K562 (cell line): ENCODE measurements around the gene SNCA. TPM values are rescaled to one million over a fixed set of nuclear protein-coding genes. Genes with fewer than 3 reads are reported as not detected.

Source experiments
- ATAC-seq: fragments of 200-7000 bp; cut with Tn5 transposase; 3 replicates; pipeline ENCODE4 v1.9.1; 2020; ENCODE audit warnings: moderate library complexity
- BruUV-seq: library from RNA; stranded (reverse); fragments of 400-500 nt; replicated peaks from 2 replicates; lab custom pipeline; 2021; lab: Mats Ljungman, UMichigan
- CTCF ChIA-PET: fragments of 300-600 bp; formaldehyde crosslinking; extraction: SDS; loops from one replicate; lab custom pipeline; 2021; ENCODE audit warnings: low intra/inter-chr PET ratio; lab: Yijun Ruan, JAX
- POLR2A ChIA-PET: fragments of 300-600, 350-650 bp; sonication (Branson Sonifier 250); formaldehyde crosslinking; extraction: SDS; loops from one replicate; lab custom pipeline; 2021; ENCODE audit warnings: antibody characterized with exemption, inconsistent platforms; lab: Yijun Ruan, JAX
- DNase-seq, 4 experiments: peaks; one replicate each; pipeline versions ENCODE4 v3.0.0 to v3.0.0-alpha.2; 2011 to 2018; ENCODE audit warnings: low spot score in 3 of 4, mixed read lengths in 3 of 4; ENCODE audit errors: extremely low read depth in 1 of 4
- FAIRE-seq: peaks from 2 replicates; lab custom pipeline; 2011; peaks lifted over from hg19 to GRCh38; lab: Jason Lieb, UNC
- H2AFZ ChIP-seq: 2 replicates; pipeline ENCODE4 v1.6.0; 2011; ENCODE audit warnings: low read depth, low read length, control low read depth, inconsistent platforms
- H3K27ac ChIP-seq: fragments of 200-600 bp; 3 replicates; pipeline ENCODE4 v1.8.0; 2011; ENCODE audit warnings: low read depth, mild to moderate bottlenecking, control low read depth, inconsistent platforms, low read length, moderate library complexity, mixed read lengths; ENCODE audit errors: extremely low read depth
- H3K27me3 ChIP-seq, 2 experiments: fragments of 300-600 bp in 1 of 2; 2 replicates in 1 of 2; 3 replicates in 1 of 2; pipeline versions ENCODE4 v1.6.0 to v1.8.0; 2011; ENCODE audit warnings: inconsistent platforms in 2 of 2, low read length in 2 of 2, mild to moderate bottlenecking in 1 of 2, mixed read lengths in 1 of 2, moderate library complexity in 1 of 2; ENCODE audit not compliant: control insufficient read depth in 2 of 2, insufficient read depth in 2 of 2
- H3K36me3 ChIP-seq: fragments of 300-600 bp; 3 replicates; pipeline ENCODE4 v1.8.0; 2011; ENCODE audit warnings: mild to moderate bottlenecking, low read length, inconsistent platforms; ENCODE audit not compliant: control insufficient read depth, insufficient read depth
- H3K4me1 ChIP-seq, 2 experiments: fragments of 200-600 bp in 1 of 2; replicated peaks in 1 of 2; 2 replicates in 1 of 2; 3 replicates in 1 of 2; pipeline versions ENCODE4 v1.5.1 to v1.8.0; 2011; ENCODE audit warnings: inconsistent platforms in 2 of 2, low read length in 2 of 2, mild to moderate bottlenecking in 1 of 2, mixed read lengths in 1 of 2, moderate library complexity in 1 of 2; ENCODE audit not compliant: control insufficient read depth in 2 of 2, insufficient read depth in 2 of 2
- H3K4me2 ChIP-seq: 2 replicates; pipeline ENCODE4 v1.6.1; 2011; ENCODE audit warnings: low read length, control low read depth, inconsistent platforms, mixed read lengths; ENCODE audit not compliant: insufficient read depth
- H3K4me3 ChIP-seq: fragments of 200-600 bp; sonication (generic), shearing (Covaris generic); 2 replicates; pipeline ENCODE4 v1.5.1; 2016; ENCODE audit warnings: control low read depth, inconsistent platforms
- H3K79me2 ChIP-seq: fragments of 200-600 bp; 3 replicates; pipeline ENCODE4 v1.8.0; 2011; ENCODE audit warnings: low read length, inconsistent platforms; ENCODE audit not compliant: control insufficient read depth, insufficient read depth
- H3K9ac ChIP-seq, 2 experiments: 2 replicates each; pipeline versions ENCODE4 v1.6.0 to v1.6.1; 2011; ENCODE audit warnings: low read depth in 2 of 2, low read length in 2 of 2, control low read depth in 1 of 2, inconsistent platforms in 1 of 2, mild to moderate bottlenecking in 1 of 2, mixed read lengths in 1 of 2; ENCODE audit not compliant: insufficient read depth in 1 of 2
- H3K9me1 ChIP-seq: one replicate; pipeline ENCODE4 v1.6.0; 2011; ENCODE audit warnings: inconsistent platforms, mild to moderate bottlenecking, low read length, moderate library complexity; ENCODE audit not compliant: control insufficient read depth, insufficient read depth
- H3K9me3 ChIP-seq: replicated peaks from 2 replicates; pipeline ENCODE4 v1.5.1; 2011; ENCODE audit warnings: low read depth, low read length, inconsistent platforms; ENCODE audit not compliant: control insufficient read depth, insufficient read depth
- H4K20me1 ChIP-seq: replicated peaks from 2 replicates; pipeline ENCODE4 v1.6.1; 2011; ENCODE audit warnings: low read length, inconsistent platforms, mixed read lengths; ENCODE audit not compliant: control insufficient read depth, insufficient read depth
- CHD4 ChIP-seq: fragments of 200-600 bp; sonication (generic); IDR thresholded peaks from 3 replicates; pipeline ENCODE4 v1.6.1; 2012; ENCODE audit warnings: low read depth, mild to moderate bottlenecking, mixed read lengths, low read length, inconsistent platforms; ENCODE audit not compliant: insufficient read depth, insufficient replicate concordance, poor library complexity, severe bottlenecking
- CREBBP ChIP-seq: IDR thresholded peaks from one replicate; pipeline ENCODE4 v1.6.1; 2012; ENCODE audit warnings: low read depth, mild to moderate bottlenecking, control low read depth, inconsistent platforms, low read length
- ETV6 ChIP-seq, 3 experiments: fragments of 150-350 bp in 1 of 3; sonication (generic) in 1 of 3; formaldehyde crosslinking in 1 of 3; IDR thresholded peaks; 2 replicates each; pipeline versions ENCODE4 v1.6.1 to v1.8.0; 2014 to 2022; ENCODE audit warnings: borderline replicate concordance in 2 of 3, low read depth in 2 of 3, antibody characterized with exemption in 1 of 3, low read length in 1 of 3, mild to moderate bottlenecking in 1 of 3, missing genetic modification reagents in 1 of 3
- HNRNPK ChIP-seq: fragments of 200-400 bp; formaldehyde crosslinking; IDR thresholded peaks from one replicate; pipeline ENCODE4 v1.6.1; 2018; ENCODE audit warnings: mild to moderate bottlenecking, low read depth, low read length; ENCODE audit not compliant: poor library complexity, severe bottlenecking
- JUN ChIP-seq, 2 experiments: sonication (generic) in 1 of 2; formaldehyde crosslinking in 1 of 2; IDR thresholded peaks; 2 replicates each; pipeline versions ENCODE4 v1.6.1 to v1.8.0; 2012 to 2022; ENCODE audit warnings: borderline replicate concordance in 2 of 2, mild to moderate bottlenecking in 2 of 2, improper control_type of control experiment in 1 of 2, low read depth in 1 of 2, low read length in 1 of 2, missing genetic modification reagents in 1 of 2
- MCM2 ChIP-seq: fragments of 450-650 bp; IDR thresholded peaks from 2 replicates; pipeline ENCODE4 v1.6.1; 2017; ENCODE audit warnings: low read depth, mild to moderate bottlenecking
- MTF1 ChIP-seq: fragments of 250-450 bp; sonication (Bioruptor Pico); IDR thresholded peaks from 2 replicates; pipeline ENCODE4 v1.9.0; 2021; ENCODE audit warnings: moderate library complexity, mild to moderate bottlenecking, inconsistent platforms, borderline replicate concordance
- NFIC ChIP-seq: fragments of 450-650 bp; IDR thresholded peaks from 2 replicates; pipeline ENCODE4 v1.6.1; 2017; ENCODE audit warnings: mild to moderate bottlenecking, inconsistent platforms
- RBM14 ChIP-seq: fragments of 200-400 bp; formaldehyde crosslinking; IDR thresholded peaks from 2 replicates; pipeline ENCODE4 v1.6.1; 2018; ENCODE audit warnings: low read depth, mild to moderate bottlenecking, low read length, moderate library complexity, borderline replicate concordance; ENCODE audit not compliant: insufficient read depth
- STAT5B ChIP-seq: fragments of 250-450 bp; sonication (Bioruptor Pico); IDR thresholded peaks from 2 replicates; pipeline ENCODE4 v1.8.0; 2021; ENCODE audit warnings: mild to moderate bottlenecking, inconsistent platforms
- ZNF174 ChIP-seq: fragments of 250-450 bp; sonication (Bioruptor Pico); IDR thresholded peaks from 2 replicates; pipeline ENCODE4 v1.4.0; 2020; ENCODE audit warnings: mild to moderate bottlenecking
- WGBS: fragments of 100-300 bp; shearing (Covaris generic); methylation state at CpG from one replicate; pipeline ENCODE4 v1.1.6; 2016; ENCODE audit warnings: low coverage, mixed read lengths; ENCODE audit not compliant: insufficient coverage; ENCODE audit errors: missing lambda C conversion rate; 5-methylcytosine and 5-hydroxymethylcytosine counted together
- in situ Hi-C: fragments of 300-500 bp; cut with MboI; formaldehyde crosslinking; loops from 4 replicates; pipeline ENCODE4 v1.15.0; 2018; ENCODE audit warnings: inconsistent platforms, mixed read lengths
- intact Hi-C: fragments of 100-400 bp; cut with micrococcal nuclease; formaldehyde crosslinking; loops from 2 replicates; pipeline ENCODE4 v1.14.2; 2022
- polyA plus RNA-seq, 8 experiments: library from polyadenylated mRNA; depleted of rRNA in 4 of 8; stranded (reverse) in 5 of 8; unstranded in 3 of 8; fragments of >200 nt; fragmentation: Nextera tagmentation in 2 of 8; fragmentation: Illumina TruSeq in 1 of 8; extraction: Ambion mirVana in 2 of 8; extraction: Trizol in 1 of 8; gene quantifications; 2 replicates each; pipeline versions ENCODE4 v1.2.1 to v1.2.3, GENCODE V29; 2011 to 2014; ENCODE audit warnings: inconsistent platforms in 1 of 8, missing spikeins in 1 of 8
- total RNA-seq, 7 experiments: library from RNA; depleted of rRNA in 6 of 7; stranded (reverse); fragments of >200 nt in 6 of 7; fragmentation: Illumina TruSeq in 2 of 7; extraction: Trizol in 2 of 7; gene quantifications; 2 replicates each; pipeline versions ENCODE4 v1.2.1 to v1.2.3, GENCODE V29; 2011 to 2021; ENCODE audit warnings: low replicate concordance in 1 of 7
- TF ChIP-seq, protein P1 (sequence below): fragments of 450-650 bp; IDR thresholded peaks from 2 replicates; pipeline ENCODE4 v1.6.1; 2018; ENCODE audit warnings: mild to moderate bottlenecking, low read depth; ENCODE audit not compliant: partially characterized antibody
- TF ChIP-seq, protein P2 (sequence below): fragments of 200-800 bp; sonication (Bioruptor generic); IDR thresholded peaks from 2 replicates; pipeline ENCODE4 v1.6.1; 2017; ENCODE audit warnings: missing genetic modification characterization, missing compliant biosample characterization
- TF ChIP-seq, protein P3 (sequence below): fragments of 450-650 bp; IDR thresholded peaks from 2 replicates; pipeline ENCODE4 v1.7.0; 2016; ENCODE audit warnings: borderline replicate concordance
- TF ChIP-seq, protein P4 (sequence below): fragments of 450-650 bp; IDR thresholded peaks from 2 replicates; pipeline ENCODE4 v1.6.1; 2016; ENCODE audit warnings: low read depth, mild to moderate bottlenecking, moderate library complexity

SNCA gene
- total and polyA plus RNA-seq, 9 of the 15 experiments (the other 6 are each of a cell fraction or from before 2014, with no cell fraction given): 1.7 to 12.6 (median 3.6) TPM

DNA sequence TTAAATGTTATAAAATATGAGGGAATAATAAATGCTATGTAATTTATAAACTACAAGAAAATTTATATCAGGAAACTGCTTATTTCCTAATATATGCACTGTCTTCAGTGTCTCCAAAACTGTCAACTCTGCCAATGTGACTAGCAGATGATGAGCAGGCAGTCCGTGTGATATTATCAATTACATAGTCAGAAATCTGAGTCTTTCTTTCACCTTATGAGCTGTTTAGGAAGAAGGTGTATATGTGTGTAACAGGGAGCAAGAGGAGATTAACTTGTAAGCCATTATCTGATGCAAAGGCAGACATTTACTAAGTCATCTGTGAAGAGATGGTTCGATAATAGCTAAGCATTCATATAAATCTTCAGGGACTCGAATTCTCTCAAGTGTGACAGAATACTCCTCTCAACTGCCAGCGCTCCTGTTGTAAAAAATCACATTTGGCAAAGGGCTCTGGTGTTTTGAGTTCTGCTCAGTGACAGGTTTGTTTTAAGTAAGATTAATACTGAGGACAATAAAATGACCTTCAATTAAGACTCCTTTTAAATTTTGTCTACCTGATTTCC lies 79.7 kb downstream of the SNCA start:
- no peaks in the 10 kb centered on the region for H3K9me1 ChIP-seq
- no peaks in the 10 kb centered on the region for H4K20me1 ChIP-seq
- 2% methylated on average over 4 of the region's 4 CpGs for WGBS
- H3K4me1 ChIP-seq: no peaks in the 10 kb centered on the region
- in situ Hi-C loops (no loop called here), intact Hi-C loops (no loop called here)
- H3K9ac ChIP-seq: no peak overlapping the region
- ATAC-seq (no peak), DNase-seq (no peak), FAIRE-seq (no peak)
- no peak overlapping the region for H3K4me2 ChIP-seq
- H3K79me2 ChIP-seq: no peaks in the 10 kb centered on the region
- H3K27me3 ChIP-seq: no peaks in the 10 kb centered on the region
- no peaks in the 10 kb centered on the region for H3K36me3 ChIP-seq
- CTCF ChIA-PET: no interaction called here
- H3K27ac ChIP-seq: no peak overlapping the region
- H3K4me3 ChIP-seq: no peak overlapping the region
- no peak overlapping the region for H2AFZ ChIP-seq
- POLR2A ChIA-PET: no interaction called here
- no peaks in the 10 kb centered on the region for H3K9me3 ChIP-seq
- BruUV-seq: no TSS peak
- TF ChIP-seq, protein P1, sequence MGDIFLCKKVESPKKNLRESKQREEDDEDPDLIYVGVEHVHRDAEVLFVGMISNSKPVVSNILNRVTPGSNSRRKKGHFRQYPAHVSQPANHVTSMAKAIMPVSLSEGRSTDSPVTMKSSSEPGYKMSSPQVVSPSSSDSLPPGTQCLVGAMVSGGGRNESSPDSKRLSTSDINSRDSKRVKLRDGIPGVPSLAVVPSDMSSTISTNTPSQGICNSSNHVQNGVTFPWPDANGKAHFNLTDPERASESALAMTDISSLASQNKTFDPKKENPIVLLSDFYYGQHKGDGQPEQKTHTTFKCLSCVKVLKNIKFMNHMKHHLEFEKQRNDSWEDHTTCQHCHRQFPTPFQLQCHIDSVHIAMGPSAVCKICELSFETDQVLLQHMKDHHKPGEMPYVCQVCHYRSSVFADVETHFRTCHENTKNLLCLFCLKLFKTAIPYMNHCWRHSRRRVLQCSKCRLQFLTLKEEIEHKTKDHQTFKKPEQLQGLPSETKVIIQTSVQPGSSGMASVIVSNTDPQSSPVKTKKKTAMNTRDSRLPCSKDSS: no peak
- TF ChIP-seq JUN (IDR thresholded peaks at IDR 0.05; ENCODE audit: borderline replicate concordance, low read depth, low read length): no peak
- TF ChIP-seq JUN (CRISPR knock-in tag; IDR thresholded peaks at IDR 0.05; ENCODE audit: borderline replicate concordance): no peak
- TF ChIP-seq ETV6 (IDR thresholded peaks at IDR 0.05; ENCODE audit: borderline replicate concordance in 1 of 2, low read depth in 2 of 2, low read length in 1 of 2): no peak
- TF ChIP-seq ETV6 (CRISPR knock-in tag; IDR thresholded peaks at IDR 0.05; ENCODE audit: borderline replicate concordance): no peak
- TF ChIP-seq, protein P2, sequence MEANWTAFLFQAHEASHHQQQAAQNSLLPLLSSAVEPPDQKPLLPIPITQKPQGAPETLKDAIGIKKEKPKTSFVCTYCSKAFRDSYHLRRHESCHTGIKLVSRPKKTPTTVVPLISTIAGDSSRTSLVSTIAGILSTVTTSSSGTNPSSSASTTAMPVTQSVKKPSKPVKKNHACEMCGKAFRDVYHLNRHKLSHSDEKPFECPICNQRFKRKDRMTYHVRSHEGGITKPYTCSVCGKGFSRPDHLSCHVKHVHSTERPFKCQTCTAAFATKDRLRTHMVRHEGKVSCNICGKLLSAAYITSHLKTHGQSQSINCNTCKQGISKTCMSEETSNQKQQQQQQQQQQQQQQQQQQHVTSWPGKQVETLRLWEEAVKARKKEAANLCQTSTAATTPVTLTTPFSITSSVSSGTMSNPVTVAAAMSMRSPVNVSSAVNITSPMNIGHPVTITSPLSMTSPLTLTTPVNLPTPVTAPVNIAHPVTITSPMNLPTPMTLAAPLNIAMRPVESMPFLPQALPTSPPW (CRISPR knock-in tag): no peak
- TF ChIP-seq HNRNPK: no peak
- TF ChIP-seq MTF1 (CRISPR knock-in tag): no peak
- TF ChIP-seq CREBBP: no peak
- TF ChIP-seq NFIC: no peak
- no peak for TF ChIP-seq RBM14
- TF ChIP-seq CHD4: no peak
- TF ChIP-seq ZNF174 (CRISPR knock-in tag): no peak
- no peak for TF ChIP-seq MCM2
- TF ChIP-seq STAT5B (CRISPR knock-in tag): no peak
- TF ChIP-seq, protein P3, sequence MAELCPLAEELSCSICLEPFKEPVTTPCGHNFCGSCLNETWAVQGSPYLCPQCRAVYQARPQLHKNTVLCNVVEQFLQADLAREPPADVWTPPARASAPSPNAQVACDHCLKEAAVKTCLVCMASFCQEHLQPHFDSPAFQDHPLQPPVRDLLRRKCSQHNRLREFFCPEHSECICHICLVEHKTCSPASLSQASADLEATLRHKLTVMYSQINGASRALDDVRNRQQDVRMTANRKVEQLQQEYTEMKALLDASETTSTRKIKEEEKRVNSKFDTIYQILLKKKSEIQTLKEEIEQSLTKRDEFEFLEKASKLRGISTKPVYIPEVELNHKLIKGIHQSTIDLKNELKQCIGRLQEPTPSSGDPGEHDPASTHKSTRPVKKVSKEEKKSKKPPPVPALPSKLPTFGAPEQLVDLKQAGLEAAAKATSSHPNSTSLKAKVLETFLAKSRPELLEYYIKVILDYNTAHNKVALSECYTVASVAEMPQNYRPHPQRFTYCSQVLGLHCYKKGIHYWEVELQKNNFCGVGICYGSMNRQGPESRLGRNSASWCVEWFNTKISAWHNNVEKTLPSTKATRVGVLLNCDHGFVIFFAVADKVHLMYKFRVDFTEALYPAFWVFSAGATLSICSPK: no peak
- TF ChIP-seq, protein P4, sequence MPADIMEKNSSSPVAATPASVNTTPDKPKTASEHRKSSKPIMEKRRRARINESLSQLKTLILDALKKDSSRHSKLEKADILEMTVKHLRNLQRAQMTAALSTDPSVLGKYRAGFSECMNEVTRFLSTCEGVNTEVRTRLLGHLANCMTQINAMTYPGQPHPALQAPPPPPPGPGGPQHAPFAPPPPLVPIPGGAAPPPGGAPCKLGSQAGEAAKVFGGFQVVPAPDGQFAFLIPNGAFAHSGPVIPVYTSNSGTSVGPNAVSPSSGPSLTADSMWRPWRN: no peak
